HG02981 (cell line): ENCODE data around the gene HRH3.

Source experiments
- ATAC-seq: cut with Tn5 transposase; IDR thresholded peaks from one replicate; pipeline ENCODE4 v1.9.1; 2021; ENCODE audit warnings: mild to moderate bottlenecking, moderate library complexity; ENCODE audit not compliant: unreplicated experiment

Gene HRH3

GRCh38 chr20:62181808-62182207 is 38.3 kb downstream of the HRH3 start:
- ATAC-seq, result no peak

GRCh38 chr20:62179162-62179504 is 40.9 kb downstream of the HRH3 start:
- no peak for ATAC-seq

- no peak for ATAC-seq
These were observed 41.5 kb downstream of the HRH3 start for GRCh38 chr20:62178316-62179161.

DNA sequence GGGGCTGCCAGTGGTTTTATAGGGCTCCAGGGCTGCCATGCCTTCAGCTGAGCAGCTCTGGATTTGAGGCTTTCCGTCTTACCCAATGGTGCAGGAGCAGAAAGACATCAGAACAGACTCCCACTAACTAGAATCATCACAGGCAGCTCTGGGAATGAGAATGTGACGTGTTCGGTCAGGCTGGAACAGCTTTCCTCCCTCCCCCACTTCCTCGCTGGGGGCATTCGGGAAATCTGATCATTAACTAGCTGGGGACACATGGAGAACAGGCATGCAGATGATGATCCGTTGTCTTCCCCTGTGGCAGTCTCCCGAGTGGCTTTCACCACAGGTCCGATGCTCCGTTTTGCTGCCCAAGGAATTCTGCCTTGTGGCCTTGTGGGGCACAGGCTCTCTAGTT is 42.8 kb downstream of the HRH3 start:
- ATAC-seq, result no peak

GRCh38 chr20:62176866-62177265 is 43.2 kb downstream of the HRH3 start:
- ATAC-seq, result no peak

- ATAC-seq, result no peak
These were observed 44.4 kb downstream of the HRH3 start for GRCh38 chr20:62175711-62176110.

DNA sequence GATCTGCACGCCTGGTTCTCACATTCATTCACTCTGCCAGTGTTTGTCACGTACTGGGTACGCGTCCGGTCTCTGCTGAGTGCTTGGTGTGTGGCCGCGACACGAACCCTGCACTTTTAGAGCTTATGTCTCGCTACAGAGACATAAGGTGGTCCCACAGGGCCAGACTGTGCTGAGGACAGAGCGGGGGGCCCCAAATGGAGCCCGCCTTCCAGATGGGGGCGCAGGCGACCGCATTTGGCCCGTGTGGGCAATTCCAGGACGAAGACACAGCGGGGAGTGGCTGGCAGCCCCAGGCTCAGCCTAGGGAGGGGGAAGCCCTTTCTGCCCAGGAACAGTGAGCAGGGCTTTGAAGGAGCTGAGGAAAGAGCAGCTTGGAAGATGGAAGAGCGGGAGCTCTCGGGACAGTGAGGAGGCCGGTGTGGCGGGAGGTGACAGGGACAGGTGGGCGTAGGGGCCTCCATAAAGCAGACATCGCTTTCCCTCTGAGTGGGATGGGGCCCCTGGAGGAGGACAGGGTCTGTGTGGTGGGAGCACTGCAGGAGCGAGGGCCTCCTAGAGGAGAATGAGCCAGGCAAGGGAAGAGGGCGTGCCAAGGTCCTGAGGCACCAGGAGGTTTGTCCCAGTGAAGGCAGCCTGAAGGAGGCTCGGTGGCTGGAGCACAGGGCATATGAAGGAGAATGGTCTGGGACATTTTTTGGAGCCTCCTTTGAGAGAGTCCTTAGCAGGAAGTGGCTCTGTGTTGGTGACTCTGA is 45.0 kb downstream of the HRH3 start:
- ATAC-seq, result no peak

DNA sequence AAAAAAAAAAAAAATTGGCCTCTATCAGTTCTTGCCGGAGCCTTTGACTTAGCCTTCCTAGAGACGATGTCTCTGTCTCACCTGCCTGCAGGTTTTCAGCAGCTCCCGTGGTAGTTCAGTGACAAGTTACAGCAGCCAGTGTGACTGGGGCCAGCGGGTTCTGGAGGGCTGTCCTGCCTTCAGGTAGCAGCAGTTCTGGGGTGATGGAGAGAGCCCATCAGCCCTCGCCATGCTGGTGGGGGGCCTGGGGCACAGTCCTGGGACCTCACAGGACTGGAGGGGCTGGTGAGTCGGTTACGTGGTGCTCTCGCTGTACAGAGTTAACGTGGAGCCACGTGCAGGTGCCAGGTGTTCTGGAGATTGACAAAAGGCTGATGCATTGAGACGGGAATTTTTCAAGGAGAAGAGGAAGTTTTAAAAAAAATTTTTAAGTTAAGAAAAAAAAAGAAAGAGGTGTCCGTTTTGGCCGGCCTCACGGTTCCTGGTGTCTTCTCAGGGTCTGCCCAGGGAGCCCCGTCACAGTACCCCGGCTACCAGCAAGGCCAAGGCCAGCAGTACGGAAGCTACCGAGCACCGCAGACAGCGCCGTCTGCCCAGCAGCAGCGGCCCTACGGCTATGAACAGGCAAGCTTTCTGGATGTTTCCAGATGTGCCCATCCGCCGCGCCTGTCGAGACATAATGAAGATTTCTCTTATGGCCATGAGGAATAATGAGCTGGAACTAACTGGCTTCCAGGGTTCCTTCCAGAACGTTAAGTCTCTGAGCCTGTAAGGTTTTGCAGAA is 45.9 kb downstream of the HRH3 start:
- ATAC-seq, result no peak

DNA sequence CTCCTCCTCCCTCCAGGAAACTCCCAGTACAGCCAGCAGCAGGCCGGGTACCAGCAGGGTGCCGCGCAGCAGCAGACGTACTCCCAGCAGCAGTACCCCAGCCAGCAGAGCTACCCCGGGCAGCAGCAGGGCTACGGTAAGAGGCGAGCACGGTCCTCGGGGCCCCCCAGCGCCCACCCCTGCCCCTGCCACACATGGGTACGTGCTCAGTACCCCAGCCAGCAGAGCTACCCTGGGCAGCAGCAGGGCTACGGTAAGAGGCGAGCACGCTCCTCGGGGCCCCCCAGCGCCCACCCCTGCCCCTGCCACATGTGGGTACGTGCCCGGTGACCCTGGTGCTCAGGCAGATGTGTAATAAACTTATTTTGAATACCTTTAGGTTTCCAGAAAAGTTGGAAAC is 47.4 kb downstream of the HRH3 start:
- no peak for ATAC-seq

GRCh38 chr20:62171245-62171644 is 48.8 kb downstream of the HRH3 start:
- no peak for ATAC-seq

DNA sequence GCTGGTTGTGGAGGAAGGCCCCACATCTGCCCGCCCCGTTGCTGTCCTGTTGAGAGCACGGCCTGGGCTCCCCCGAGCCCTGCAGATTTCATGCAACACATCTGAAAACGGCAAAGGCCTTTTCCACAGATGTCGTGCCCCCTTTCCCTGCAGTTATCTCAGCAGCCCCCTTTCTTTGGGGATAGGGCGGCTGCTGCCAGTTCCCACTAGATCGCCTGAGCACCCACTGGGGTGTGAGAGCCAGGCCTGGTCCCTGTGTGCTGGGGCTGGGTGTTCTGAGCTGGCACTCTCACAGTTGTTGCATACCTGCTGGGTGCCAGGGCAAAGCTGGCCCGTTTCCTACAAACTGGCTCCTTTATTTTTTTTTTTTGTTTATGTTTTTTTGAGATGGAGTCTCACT is 49.5 kb downstream of the HRH3 start:
- ATAC-seq, result no peak

GRCh38 chr20:62168890-62169435 is 51.1 kb downstream of the HRH3 start:
- no peak for ATAC-seq

DNA sequence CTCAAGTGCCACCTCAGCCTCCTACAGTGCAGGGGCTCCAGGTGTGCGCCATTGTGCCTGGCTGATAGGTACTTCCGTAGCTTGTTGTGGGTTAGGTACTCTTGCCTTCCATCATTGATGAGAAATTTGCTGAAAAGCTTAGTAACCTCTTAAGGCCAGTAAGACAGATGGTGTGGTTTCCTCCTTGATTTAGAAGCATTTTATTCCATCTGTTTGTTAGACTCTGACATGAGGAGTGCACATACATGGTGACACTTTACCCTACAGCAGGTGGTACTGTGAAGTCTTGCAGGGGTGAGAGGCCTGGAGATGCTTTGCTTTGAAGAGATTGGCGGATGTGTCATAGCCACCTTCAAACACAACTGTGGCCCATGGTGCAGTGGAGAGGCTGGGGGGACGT is 52.0 kb downstream of the HRH3 start:
- no peak for ATAC-seq

DNA sequence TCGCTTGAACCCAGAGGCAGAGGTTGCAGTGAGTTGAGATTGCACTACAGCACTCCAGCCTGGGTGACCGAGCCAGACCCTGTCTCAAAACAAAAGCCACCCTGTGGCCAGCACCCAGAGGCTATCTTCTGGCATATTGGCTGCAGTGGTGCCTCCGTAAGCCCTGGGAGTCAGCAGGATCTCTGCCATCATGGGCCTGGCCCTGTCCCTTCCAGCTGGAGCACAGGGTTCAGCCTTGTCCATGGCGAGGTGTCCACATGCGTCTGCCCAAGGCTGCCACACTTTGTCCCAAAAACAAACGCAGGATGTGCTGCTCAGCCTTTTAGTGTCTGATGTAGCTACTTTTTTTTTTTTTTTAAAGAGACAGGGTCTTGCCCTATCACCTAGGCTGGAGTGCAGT is 52.6 kb downstream of the HRH3 start:
- ATAC-seq, result no peak

GRCh38 chr20:62165762-62166399 is 54.2 kb downstream of the HRH3 start:
- no peak for ATAC-seq
